ENCODE data around the gene ARFIP2. TPM values are rescaled to one million over a fixed set of nuclear protein-coding genes. Genes with fewer than 3 reads are reported as not detected.

ARFIP2 gene
- polyA plus RNA-seq, 2 of the 4 experiments (the other 2 are of a cell fraction) = 79.2 to 87.9 TPM

DNA sequence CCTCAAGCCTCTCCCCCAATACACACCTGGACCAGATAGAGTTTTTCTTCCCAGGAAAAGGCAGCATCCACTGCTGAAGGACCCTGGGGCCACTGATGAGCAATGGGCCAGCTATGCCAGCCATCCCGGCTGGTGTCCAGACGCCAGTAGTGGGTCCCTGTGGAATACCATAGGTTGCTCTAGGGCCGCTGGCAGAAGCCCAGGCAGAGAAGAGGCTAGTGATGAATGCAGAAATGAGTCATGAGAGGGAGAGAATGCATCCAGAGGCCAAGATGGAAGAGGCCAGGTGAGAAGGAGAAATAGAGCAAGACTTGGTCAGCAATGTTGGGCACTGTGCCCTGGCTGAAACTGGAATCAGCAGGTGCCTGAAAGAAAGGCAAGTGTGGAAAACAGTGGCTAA lies 49.3 kb downstream of the ARFIP2 start:
- peak overlapping the region; percentile 37 for H3K4me2 ChIP-seq
- FAIRE-seq = no peak
- no peak for TF ChIP-seq FOSL2 (IDR thresholded peaks at IDR 0.05)
- TF ChIP-seq FOSL2 (CRISPR knock-in tag; IDR thresholded peaks at IDR 0.05) = peak; percentile 19; the same call in 1 of the 2 replicates
- TF ChIP-seq JUNB (IDR thresholded peaks at IDR 0.05) = peak; percentile 36; the same call in 1 of the 2 replicates
- no peak for TF ChIP-seq CHD4 (IDR thresholded peaks at IDR 0.05; ENCODE audit: borderline replicate concordance)
- no peak for TF ChIP-seq HOXB5 (CRISPR knock-in tag; IDR thresholded peaks at IDR 0.05)
- POLR2A ChIA-PET = interaction anchor here (2.0 kb wide), 1 partner anchor 13 kb away, joined by 6 read pairs; the partner anchor contains the start of gene APBB1
- H3K27ac ChIP-seq = peak overlapping the region in 1 of 2 experiments; percentile 9; a peak in 2 of 6 replicates
- H3K4me3 ChIP-seq = no peak overlapping the region
- peak; percentile 48 for DNase-seq (ENCODE audit: low read depth in 1 of 2, low spot score in 1 of 2)
- CTCF ChIA-PET = interaction anchor here (1.0 to 1.1 kb wide), 2 partner anchors 9 to 74 kb away, joined by 3 read pairs; no protein-coding TSS in a partner anchor
- peaks cover 18% of the 10 kb centered on the region for H3K4me1 ChIP-seq
- H3K9me3 ChIP-seq = no peaks in the 10 kb centered on the region
- 5% methylated on average over 3 of the region's 3 CpGs for WGBS (ENCODE audit: missing lambda C conversion rate)
- ATAC-seq = peak; percentile 79 to 87

DNA sequence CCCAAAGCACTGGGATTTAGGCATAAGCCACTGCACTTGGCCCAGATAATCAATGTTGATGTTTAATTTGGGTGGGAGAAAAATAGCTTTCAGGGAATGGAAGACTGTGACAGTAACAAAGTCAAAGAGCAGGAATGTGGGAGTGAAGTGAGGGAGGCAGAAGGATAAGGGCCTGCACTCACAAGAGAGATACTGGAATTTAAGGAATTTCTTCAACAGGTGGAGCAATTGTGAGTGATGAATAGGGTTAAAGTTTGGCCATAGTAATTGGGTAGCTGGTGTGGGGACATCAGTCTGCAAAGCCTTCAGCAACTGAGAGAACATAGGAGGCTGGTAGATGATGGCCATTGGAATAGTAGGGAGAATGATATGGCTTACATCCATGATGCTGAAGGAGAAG lies 53.6 kb downstream of the ARFIP2 start:
- peaks cover 13% of the 10 kb centered on the region for H3K4me1 ChIP-seq
- ChIA-PET CTCF (interaction anchor here (0.7 to 4.6 kb wide), 6 partner anchors 11 to 404 kb away, joined by 3 to 26 read pairs (median 5); no protein-coding TSS in a partner anchor), POLR2A (interaction anchor here (1.0 kb wide), 1 partner anchor 9 kb away, joined by 5 read pairs; the partner anchor contains the start of gene APBB1)
- no peak overlapping the region for H3K4me3 ChIP-seq
- no peak overlapping the region for H3K27ac ChIP-seq
- no peak for FAIRE-seq
- TF ChIP-seq FOXS1 (CRISPR knock-in tag; IDR thresholded peaks at IDR 0.05) (no peak), NPAS2 (CRISPR knock-in tag; IDR thresholded peaks at IDR 0.05; ENCODE audit: borderline replicate concordance) (no peak), SREBF2 (IDR thresholded peaks at IDR 0.05) (no peak), ZC3H11A (IDR thresholded peaks at IDR 0.05) (no peak), JUN (IDR thresholded peaks at IDR 0.05) (no peak), GATA3 (IDR thresholded peaks at IDR 0.05; ENCODE audit: borderline replicate concordance) (no peak), MYC (IDR thresholded peaks at IDR 0.05; ENCODE audit: borderline replicate concordance, low read length) (no peak), HOXB5 (CRISPR knock-in tag; IDR thresholded peaks at IDR 0.05) (no peak), RCOR1 (IDR thresholded peaks at IDR 0.05; ENCODE audit: low read depth, low read length) (no peak), CBX2 (IDR thresholded peaks at IDR 0.05; ENCODE audit: borderline replicate concordance, low read depth) (no peak), FOSB (CRISPR knock-in tag; IDR thresholded peaks at IDR 0.05) (no peak), KDM5A (IDR thresholded peaks at IDR 0.05) (no peak), HOXA7 (CRISPR knock-in tag; IDR thresholded peaks at IDR 0.05) (no peak), PHF8 (IDR thresholded peaks at IDR 0.05; ENCODE audit: borderline replicate concordance, low read depth) (no peak), KDM1A (IDR thresholded peaks at IDR 0.05; ENCODE audit: low read depth) (no peak), NR3C1 (IDR thresholded peaks at IDR 0.05) (no peak), EHMT2 (IDR thresholded peaks at IDR 0.05; ENCODE audit: low read depth) (no peak)
- TF ChIP-seq, protein P1, sequence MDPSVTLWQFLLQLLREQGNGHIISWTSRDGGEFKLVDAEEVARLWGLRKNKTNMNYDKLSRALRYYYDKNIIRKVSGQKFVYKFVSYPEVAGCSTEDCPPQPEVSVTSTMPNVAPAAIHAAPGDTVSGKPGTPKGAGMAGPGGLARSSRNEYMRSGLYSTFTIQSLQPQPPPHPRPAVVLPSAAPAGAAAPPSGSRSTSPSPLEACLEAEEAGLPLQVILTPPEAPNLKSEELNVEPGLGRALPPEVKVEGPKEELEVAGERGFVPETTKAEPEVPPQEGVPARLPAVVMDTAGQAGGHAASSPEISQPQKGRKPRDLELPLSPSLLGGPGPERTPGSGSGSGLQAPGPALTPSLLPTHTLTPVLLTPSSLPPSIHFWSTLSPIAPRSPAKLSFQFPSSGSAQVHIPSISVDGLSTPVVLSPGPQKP (IDR thresholded peaks at IDR 0.05; ENCODE audit: low read depth, low read length) = no peak
- TF ChIP-seq, protein P2, sequence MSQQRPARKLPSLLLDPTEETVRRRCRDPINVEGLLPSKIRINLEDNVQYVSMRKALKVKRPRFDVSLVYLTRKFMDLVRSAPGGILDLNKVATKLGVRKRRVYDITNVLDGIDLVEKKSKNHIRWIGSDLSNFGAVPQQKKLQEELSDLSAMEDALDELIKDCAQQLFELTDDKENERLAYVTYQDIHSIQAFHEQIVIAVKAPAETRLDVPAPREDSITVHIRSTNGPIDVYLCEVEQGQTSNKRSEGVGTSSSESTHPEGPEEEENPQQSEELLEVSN (IDR thresholded peaks at IDR 0.05; ENCODE audit: borderline replicate concordance, low read depth) = no peak
- no peak for DNase-seq (ENCODE audit: low read depth in 1 of 2, low spot score in 1 of 2)
- H3K9me3 ChIP-seq = no peaks in the 10 kb centered on the region
- H3K4me2 ChIP-seq = no peak overlapping the region
- ATAC-seq = no peak

Other genes starting within 250 kb of the ARFIP2 start
- gene FHIP1B, start 246.7 kb downstream of the ARFIP2 start, polyA plus RNA-seq (2011; rRNA removed) = 19.4 and 23.9 TPM in 2 replicates
- gene FHIP1B, start 246.7 kb downstream of the ARFIP2 start, polyA plus RNA-seq (2017; fragmentation: RNase III; extraction: RNeasy Plus Mini Kit Qiagen cat#74134 plus additional on column Dnase treatment) = 12.6 to 14.3 TPM (median 13.9 TPM) in 3 replicates
- 0.12 and 0.19 TPM in 2 replicates for gene CNGA4, start 242.2 kb downstream of the ARFIP2 start, polyA plus RNA-seq (2011; rRNA removed)
- 0.10 to 0.12 TPM (median 0.11 TPM) in 3 replicates for gene CNGA4, start 242.2 kb downstream of the ARFIP2 start, polyA plus RNA-seq (2017; fragmentation: RNase III; extraction: RNeasy Plus Mini Kit Qiagen cat#74134 plus additional on column Dnase treatment)
- gene CCKBR, start 221.5 kb downstream of the ARFIP2 start, polyA plus RNA-seq (2011; rRNA removed) = not detected in 2 replicates
- not detected in 3 replicates for gene CCKBR, start 221.5 kb downstream of the ARFIP2 start, polyA plus RNA-seq (2017; fragmentation: RNase III; extraction: RNeasy Plus Mini Kit Qiagen cat#74134 plus additional on column Dnase treatment)
- 5.2 and 6.0 TPM in 2 replicates for gene CAVIN3, start 160.8 kb downstream of the ARFIP2 start, polyA plus RNA-seq (2011; rRNA removed)
- gene CAVIN3, start 160.8 kb downstream of the ARFIP2 start, polyA plus RNA-seq (2017; fragmentation: RNase III; extraction: RNeasy Plus Mini Kit Qiagen cat#74134 plus additional on column Dnase treatment) = 15.9 to 26.7 TPM (median 22.9 TPM) in 3 replicates
- gene SMPD1, start 90.9 kb downstream of the ARFIP2 start, polyA plus RNA-seq (2011; rRNA removed) = 5.1 and 5.5 TPM in 2 replicates
- 5.7 to 6.8 TPM (median 6.5 TPM) in 3 replicates for gene SMPD1, start 90.9 kb downstream of the ARFIP2 start, polyA plus RNA-seq (2017; fragmentation: RNase III; extraction: RNeasy Plus Mini Kit Qiagen cat#74134 plus additional on column Dnase treatment)
- gene APBB1, start 62.2 kb downstream of the ARFIP2 start, polyA plus RNA-seq (2011; rRNA removed) = 13.6 and 17.2 TPM in 2 replicates
- gene APBB1, start 62.2 kb downstream of the ARFIP2 start, polyA plus RNA-seq (2017; fragmentation: RNase III; extraction: RNeasy Plus Mini Kit Qiagen cat#74134 plus additional on column Dnase treatment) = 14.4 to 18.5 TPM (median 16.4 TPM) in 3 replicates
- 0.66 and 1.5 TPM in 2 replicates for gene HPX, start 40.3 kb downstream of the ARFIP2 start, polyA plus RNA-seq (2011; rRNA removed)
- gene HPX, start 40.3 kb downstream of the ARFIP2 start, polyA plus RNA-seq (2017; fragmentation: RNase III; extraction: RNeasy Plus Mini Kit Qiagen cat#74134 plus additional on column Dnase treatment) = 0.35 to 0.70 TPM (median 0.57 TPM) in 3 replicates
- gene TRIM3, start 7.4 kb downstream of the ARFIP2 start, polyA plus RNA-seq (2011; rRNA removed) = 10.0 and 11.3 TPM in 2 replicates
- gene TRIM3, start 7.4 kb downstream of the ARFIP2 start, polyA plus RNA-seq (2017; fragmentation: RNase III; extraction: RNeasy Plus Mini Kit Qiagen cat#74134 plus additional on column Dnase treatment) = 17.5 to 19.8 TPM (median 19.6 TPM) in 3 replicates
- 31.6 and 35.6 TPM in 2 replicates for gene TIMM10B, start 170 bp upstream of the ARFIP2 start, polyA plus RNA-seq (2011; rRNA removed)
- gene TIMM10B, start 170 bp upstream of the ARFIP2 start, polyA plus RNA-seq (2017; fragmentation: RNase III; extraction: RNeasy Plus Mini Kit Qiagen cat#74134 plus additional on column Dnase treatment) = 20.6 to 24.4 TPM (median 22.0 TPM) in 3 replicates
- 8.6 and 12.7 TPM in 2 replicates for gene DNHD1, start 15.9 kb upstream of the ARFIP2 start, polyA plus RNA-seq (2011; rRNA removed)
- 5.4 to 7.6 TPM (median 6.8 TPM) in 3 replicates for gene DNHD1, start 15.9 kb upstream of the ARFIP2 start, polyA plus RNA-seq (2017; fragmentation: RNase III; extraction: RNeasy Plus Mini Kit Qiagen cat#74134 plus additional on column Dnase treatment)
- gene RRP8, start 122.3 kb upstream of the ARFIP2 start, polyA plus RNA-seq (2011; rRNA removed) = 20.5 and 25.9 TPM in 2 replicates
- gene RRP8, start 122.3 kb upstream of the ARFIP2 start, polyA plus RNA-seq (2017; fragmentation: RNase III; extraction: RNeasy Plus Mini Kit Qiagen cat#74134 plus additional on column Dnase treatment) = 14.5 to 17.9 TPM (median 14.5 TPM) in 3 replicates
- gene ILK, start 122.4 kb upstream of the ARFIP2 start, polyA plus RNA-seq (2011; rRNA removed) = 109 and 120 TPM in 2 replicates
- 108 to 116 TPM (median 114 TPM) in 3 replicates for gene ILK, start 122.4 kb upstream of the ARFIP2 start, polyA plus RNA-seq (2017; fragmentation: RNase III; extraction: RNeasy Plus Mini Kit Qiagen cat#74134 plus additional on column Dnase treatment)
- 174 and 242 TPM in 2 replicates for gene TAF10, start 130.9 kb upstream of the ARFIP2 start, polyA plus RNA-seq (2011; rRNA removed)
- 124 to 138 TPM (median 135 TPM) in 3 replicates for gene TAF10, start 130.9 kb upstream of the ARFIP2 start, polyA plus RNA-seq (2017; fragmentation: RNase III; extraction: RNeasy Plus Mini Kit Qiagen cat#74134 plus additional on column Dnase treatment)
- gene TPP1, start 138.1 kb upstream of the ARFIP2 start, polyA plus RNA-seq (2011; rRNA removed) = 53.2 and 63.0 TPM in 2 replicates
- 32.3 to 41.6 TPM (median 40.7 TPM) in 3 replicates for gene TPP1, start 138.1 kb upstream of the ARFIP2 start, polyA plus RNA-seq (2017; fragmentation: RNase III; extraction: RNeasy Plus Mini Kit Qiagen cat#74134 plus additional on column Dnase treatment)
- gene DCHS1, start 174.5 kb upstream of the ARFIP2 start, polyA plus RNA-seq (2011; rRNA removed) = 0.06 and 0.08 TPM in 2 replicates
- 0.04 to 0.07 TPM (median 0.06 TPM) in 3 replicates for gene DCHS1, start 174.5 kb upstream of the ARFIP2 start, polyA plus RNA-seq (2017; fragmentation: RNase III; extraction: RNeasy Plus Mini Kit Qiagen cat#74134 plus additional on column Dnase treatment)
- 96.8 and 107 TPM in 2 replicates for gene MRPL17, start 202.0 kb upstream of the ARFIP2 start, polyA plus RNA-seq (2011; rRNA removed)
- 127 to 132 TPM (median 128 TPM) in 3 replicates for gene MRPL17, start 202.0 kb upstream of the ARFIP2 start, polyA plus RNA-seq (2017; fragmentation: RNase III; extraction: RNeasy Plus Mini Kit Qiagen cat#74134 plus additional on column Dnase treatment)